OCI-LY7 (cell line): ENCODE results near the gene APOBEC3G. TPM values are rescaled to one million over a fixed set of nuclear protein-coding genes. Genes with fewer than 3 reads are reported as not detected.

Experiments
- BruUV-seq: library from RNA; stranded (reverse); fragments of 400-500 nt; replicated peaks from 2 replicates; lab custom pipeline; 2021; lab: Mats Ljungman, UMichigan
- CTCF ChIA-PET: fragments of 300-600 bp; sonication (Branson Sonifier 250); formaldehyde crosslinking; loops from one replicate; lab custom pipeline; 2022; ENCODE audit warnings: antibody characterized with exemption; ENCODE audit not compliant: unreplicated experiment; lab: Charles Lee
- POLR2A ChIA-PET: fragments of 300-600 bp; sonication (Branson Sonifier 250); formaldehyde crosslinking; loops from one replicate; lab custom pipeline; 2022; ENCODE audit warnings: antibody characterized with exemption; lab: Charles Lee
- DNase-seq: peaks from one replicate; pipeline ENCODE4 v3.0.0-alpha.2; 2015; ENCODE audit warnings: low spot score
- H2AFZ ChIP-seq: fragments of 200-600 bp; sonication (generic), shearing (Covaris generic); 2 replicates; pipeline ENCODE4 v1.6.1; 2014; ENCODE audit warnings: mild to moderate bottlenecking, antibody characterized with exemption, low read length, moderate library complexity
- H3K27ac ChIP-seq: fragments of 200-600 bp; sonication (generic); 2 replicates; pipeline ENCODE4 v1.5.1; 2014; ENCODE audit warnings: mixed run types, low read depth, mild to moderate bottlenecking, moderate library complexity, low read length, inconsistent platforms; ENCODE audit not compliant: poor library complexity, severe bottlenecking
- H3K36me3 ChIP-seq: fragments of 200-600 bp; sonication (generic); 2 replicates; pipeline ENCODE4 v1.6.1; 2014; ENCODE audit warnings: mild to moderate bottlenecking, antibody characterized with exemption, low read length, moderate library complexity, mixed read lengths; ENCODE audit not compliant: insufficient read depth
- H3K4me1 ChIP-seq: fragments of 200-600 bp; sonication (generic); 2 replicates; pipeline ENCODE4 v1.5.1; 2014; ENCODE audit warnings: mild to moderate bottlenecking, low read length; ENCODE audit not compliant: insufficient read depth, poor library complexity, severe bottlenecking
- H3K4me2 ChIP-seq: fragments of 200-600 bp; sonication (generic); 2 replicates; pipeline ENCODE4 v1.6.1; 2014; ENCODE audit warnings: mild to moderate bottlenecking, low read length
- H3K4me3 ChIP-seq: fragments of 200-600 bp; sonication (generic); 2 replicates; pipeline ENCODE4 v1.5.1; 2014; ENCODE audit warnings: mild to moderate bottlenecking, low read depth, low read length; ENCODE audit not compliant: poor library complexity, severe bottlenecking
- H3K79me2 ChIP-seq: fragments of 200-600 bp; sonication (generic); 2 replicates; pipeline ENCODE4 v1.6.1; 2016; ENCODE audit warnings: low read depth, mild to moderate bottlenecking, low read length, moderate library complexity, mixed read lengths; ENCODE audit not compliant: insufficient read depth
- H3K9me2 ChIP-seq: fragments of 200-600 bp; sonication (generic); 2 replicates; pipeline ENCODE4 v1.6.1; 2016; ENCODE audit warnings: mild to moderate bottlenecking, low read length, mixed read lengths; ENCODE audit not compliant: insufficient read depth
- H3K9me3 ChIP-seq: fragments of 200-600 bp; sonication (generic); 2 replicates; pipeline ENCODE4 v1.6.1; 2014; ENCODE audit warnings: mild to moderate bottlenecking, mixed run types, low read length, mixed read lengths
- H4K20me1 ChIP-seq: fragments of 200-600 bp; sonication (generic); 2 replicates; pipeline ENCODE4 v1.6.1; 2014; ENCODE audit warnings: mild to moderate bottlenecking, antibody characterized with exemption, low read length, moderate library complexity, mixed read lengths; ENCODE audit not compliant: insufficient read depth
- CTCF ChIP-seq: fragments of 200-600 bp; sonication (generic); conservative IDR thresholded peaks from 2 replicates; pipeline ENCODE4 v1.5.1; 2014; ENCODE audit warnings: mild to moderate bottlenecking, antibody characterized with exemption, low read length, moderate library complexity, mixed read lengths
- EZH2phosphoT487 ChIP-seq: fragments of 200-600 bp; sonication (generic); IDR thresholded peaks from 2 replicates; pipeline ENCODE4 v1.6.1; 2018; ENCODE audit warnings: low read depth, borderline replicate concordance, mild to moderate bottlenecking, mixed run types, antibody characterized with exemption, low read length, moderate library complexity, mixed read lengths
- intact Hi-C: fragments of 100-400 bp; cut with micrococcal nuclease; formaldehyde crosslinking; loops from one replicate; pipeline ENCODE4 v1.10.0; 2022; ENCODE audit not compliant: unreplicated experiment
- total RNA-seq, 2 experiments: library from RNA; depleted of rRNA in 1 of 2; stranded (reverse); fragments of >200 nt in 1 of 2; shearing (Covaris generic) in 1 of 2; gene quantifications; 2 replicates each; pipeline ENCODE4 v1.2.3, GENCODE V29; 2014 to 2022

APOBEC3G gene
- total RNA-seq, 2 experiments from 2014 or later: 36.7 to 60.2 TPM

GRCh38 chr22:39129081-39129480 lies 52.0 kb downstream of the APOBEC3G start:
- Histone ChIP-seq H2AFZ (no peak overlapping the region), H3K36me3 (no peaks in the 10 kb centered on the region), H4K20me1 (no peaks in the 10 kb centered on the region), H3K9me2 (no peaks in the 10 kb centered on the region), H3K4me2 (no peak overlapping the region), H3K4me3 (no peak overlapping the region), H3K27ac (no peak overlapping the region), H3K79me2 (no peaks in the 10 kb centered on the region), H3K9me3 (no peaks in the 10 kb centered on the region), H3K4me1 (no peaks in the 10 kb centered on the region)
- ChIA-PET POLR2A (no interaction called here), CTCF (no interaction called here)
- BruUV-seq: no TSS peak
- no peak for DNase-seq
- intact Hi-C loops: no loop called here
- no peak for TF ChIP-seq EZH2phosphoT487
- TF ChIP-seq CTCF: no peak

GRCh38 chr22:39129746-39130145 lies 52.7 kb downstream of the APOBEC3G start:
- no peaks in the 10 kb centered on the region for H3K4me1 ChIP-seq
- H3K79me2 ChIP-seq: no peaks in the 10 kb centered on the region
- H3K9me2 ChIP-seq: no peaks in the 10 kb centered on the region
- BruUV-seq: no TSS peak
- H3K27ac ChIP-seq: no peak overlapping the region
- ChIA-PET CTCF (no interaction called here), POLR2A (no interaction called here)
- H3K9me3 ChIP-seq: no peaks in the 10 kb centered on the region
- H3K4me2 ChIP-seq: no peak overlapping the region
- intact Hi-C loops: no loop called here
- TF ChIP-seq EZH2phosphoT487 (no peak), CTCF (no peak)
- H4K20me1 ChIP-seq: no peaks in the 10 kb centered on the region
- H3K36me3 ChIP-seq: no peaks in the 10 kb centered on the region
- no peak for DNase-seq
- no peak overlapping the region for H3K4me3 ChIP-seq
- H2AFZ ChIP-seq: no peak overlapping the region

GRCh38 chr22:39130152-39130704 lies 53.2 kb downstream of the APOBEC3G start:
- intact Hi-C loops: no loop called here
- CTCF ChIA-PET: no interaction called here

More at GRCh38 chr22:39130152-39130704, 53.2 kb downstream of the APOBEC3G start:
- Histone ChIP-seq H2AFZ (no peak overlapping the region), H3K27ac (no peak overlapping the region), H3K36me3 (no peaks in the 10 kb centered on the region), H3K79me2 (no peaks in the 10 kb centered on the region), H3K9me2 (no peaks in the 10 kb centered on the region), H3K9me3 (no peaks in the 10 kb centered on the region), H3K4me3 (no peak overlapping the region), H4K20me1 (no peaks in the 10 kb centered on the region), H3K4me2 (no peak overlapping the region), H3K4me1 (no peaks in the 10 kb centered on the region)
- BruUV-seq: no TSS peak
- no peak for TF ChIP-seq EZH2phosphoT487
- TF ChIP-seq CTCF: no peak
- POLR2A ChIA-PET: no interaction called here
- DNase-seq: no peak
